ENCODE measurements around the gene YAE1.

The YAE1 gene

DNA sequence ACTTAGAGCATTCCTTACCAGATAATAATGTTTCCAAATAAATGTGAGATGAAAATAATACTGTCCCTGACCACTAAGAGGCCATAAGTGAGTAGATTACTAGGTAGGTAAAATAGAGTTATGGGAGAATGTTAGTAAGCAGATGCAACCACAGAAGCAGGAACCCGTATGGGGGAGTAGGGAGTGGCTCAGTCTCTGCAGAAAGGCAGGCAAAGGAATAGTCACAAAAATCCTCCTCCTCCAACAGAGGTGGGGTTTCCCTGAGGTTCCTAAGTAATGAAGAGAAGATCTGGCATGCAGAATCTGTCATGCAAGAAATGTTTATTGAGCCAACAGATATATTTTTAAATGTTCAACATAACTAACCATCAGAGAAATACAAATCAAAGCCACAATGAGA is 9.0 kb upstream of the YAE1 start:
- DNase-seq (ENCODE audit: low read depth), result no peak

DNA sequence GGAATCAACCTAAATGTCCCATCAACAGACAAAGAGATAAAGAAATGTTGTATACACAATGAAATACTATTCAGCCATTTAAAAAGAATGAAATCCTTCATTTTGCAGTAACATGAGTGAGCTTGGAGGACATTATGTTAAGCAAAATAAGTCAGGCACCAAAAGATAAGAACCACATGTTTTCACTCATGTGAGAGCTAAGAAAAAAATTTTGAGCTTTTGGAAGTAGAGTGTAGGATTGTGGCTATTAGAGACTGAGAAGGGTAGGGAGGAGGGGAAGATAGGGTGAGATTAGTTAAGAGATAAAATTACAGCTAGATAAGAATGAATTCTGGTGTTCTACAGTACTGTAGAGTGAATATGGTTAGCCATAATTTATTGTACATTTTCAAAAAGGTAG is 8.3 kb upstream of the YAE1 start:
- no peak for DNase-seq (ENCODE audit: low read depth)

DNA sequence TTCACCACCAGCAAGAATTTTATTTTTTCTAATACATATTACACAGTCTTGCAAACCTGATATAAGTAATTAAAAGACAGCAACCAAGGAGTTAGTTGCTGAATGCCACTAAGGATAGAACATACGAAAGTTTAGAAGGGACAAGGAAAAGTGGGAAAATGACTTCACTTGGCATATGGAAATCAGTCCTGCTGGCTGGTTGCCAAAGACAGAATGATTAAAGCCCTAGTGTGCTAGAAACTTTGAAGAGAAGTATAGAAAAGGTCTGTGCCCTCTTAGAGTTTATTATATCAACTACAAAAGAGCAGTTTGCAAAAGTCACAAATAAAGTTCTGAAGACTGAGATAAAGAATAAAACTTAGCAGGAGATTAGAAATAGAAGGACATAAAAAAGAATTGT is 5.8 kb upstream of the YAE1 start:
- DNase-seq (ENCODE audit: low read depth), result no peak

DNA sequence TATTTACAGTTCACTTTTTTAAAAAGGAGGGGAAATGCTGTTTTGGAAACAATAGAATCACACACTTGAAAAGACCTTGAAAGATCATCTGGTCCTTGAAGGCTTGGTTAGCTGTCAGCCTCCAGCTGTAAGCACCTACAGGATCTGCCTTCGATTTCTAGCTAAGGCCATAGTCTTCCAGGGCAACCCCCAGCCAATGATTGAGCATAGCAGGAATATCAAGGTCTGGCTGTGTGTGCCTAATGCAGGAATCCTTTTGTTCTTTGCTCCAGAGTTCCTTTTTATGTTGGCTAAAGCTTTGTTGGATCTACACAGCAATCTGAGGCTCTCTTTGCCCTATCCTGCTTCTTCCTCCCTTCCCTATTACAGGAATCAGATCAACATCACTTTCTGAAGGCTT is 5.2 kb upstream of the YAE1 start:
- no peak for DNase-seq (ENCODE audit: low read depth)

DNA sequence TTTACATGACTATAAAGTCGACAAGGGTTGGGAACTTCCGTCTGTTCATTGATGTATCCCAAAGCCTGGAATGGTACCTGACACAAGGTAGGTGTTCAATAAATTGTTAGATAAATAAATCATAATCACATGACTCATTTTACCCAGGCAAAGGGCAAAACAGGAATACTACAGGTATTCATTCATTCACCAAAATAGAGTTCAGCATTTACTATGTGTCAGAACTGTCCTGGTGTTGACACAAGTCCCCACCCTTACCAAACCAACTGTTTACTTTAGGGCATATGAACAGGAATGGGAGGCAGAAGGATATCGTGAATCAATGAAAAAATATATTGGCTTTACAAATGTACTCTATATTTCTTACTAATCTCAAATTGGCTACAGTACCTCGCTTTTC is 666 bp upstream of the YAE1 start:
- no peak for DNase-seq (ENCODE audit: low read depth)

DNA sequence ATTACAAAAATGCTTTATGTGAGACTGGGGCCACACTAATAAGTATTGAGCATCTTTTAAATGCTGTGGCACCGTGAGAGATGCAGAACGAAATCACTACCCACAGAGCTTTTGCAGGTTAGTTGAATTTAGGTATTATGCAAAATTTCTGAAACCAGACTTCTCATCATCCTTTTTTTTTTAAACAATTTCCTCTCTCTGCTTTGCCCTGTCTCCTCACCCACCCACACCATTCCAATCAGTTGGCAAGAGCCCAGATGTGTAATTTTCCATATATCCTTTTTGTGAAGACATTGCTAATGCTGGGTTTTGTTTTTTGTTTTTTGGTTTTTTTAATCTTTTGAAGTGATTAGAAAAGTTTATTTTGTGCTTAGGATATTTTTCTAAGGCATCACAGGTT is 1.1 kb downstream of the YAE1 start:
- no peak for DNase-seq (ENCODE audit: low read depth)

DNA sequence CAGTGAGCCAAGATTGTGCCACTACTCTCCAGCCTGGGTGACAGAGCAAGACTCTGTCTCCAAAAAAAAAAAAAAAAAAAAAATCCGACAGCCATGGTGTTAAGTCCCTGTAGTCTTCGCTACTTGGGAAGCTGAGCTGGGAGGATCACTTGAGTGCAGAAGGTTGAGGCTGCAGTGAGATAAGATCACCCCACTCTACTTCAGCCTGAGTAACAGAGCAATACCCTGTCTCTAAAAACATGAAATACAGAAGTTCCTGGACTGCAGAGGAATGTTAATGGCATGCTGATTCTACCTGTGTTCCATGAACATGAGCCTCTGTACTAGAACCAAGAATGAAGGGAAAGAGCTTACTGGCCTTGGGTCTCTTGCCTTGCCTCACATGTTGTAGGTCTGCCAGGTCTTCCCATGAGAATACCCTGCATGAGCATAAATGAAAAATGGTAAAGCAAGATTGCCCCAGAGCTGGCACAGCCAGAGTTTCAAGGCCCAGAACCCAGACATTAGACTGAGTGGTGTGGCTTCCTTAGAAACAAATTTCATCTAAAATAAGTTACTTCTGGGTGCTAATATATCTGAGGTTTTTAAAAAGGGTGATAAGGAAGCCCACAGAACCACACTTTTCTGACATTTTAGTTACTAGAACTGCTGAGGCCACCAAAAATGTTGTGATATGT is 8.6 kb downstream of the YAE1 start:
- DNase-seq (ENCODE audit: low read depth), result no peak

DNA sequence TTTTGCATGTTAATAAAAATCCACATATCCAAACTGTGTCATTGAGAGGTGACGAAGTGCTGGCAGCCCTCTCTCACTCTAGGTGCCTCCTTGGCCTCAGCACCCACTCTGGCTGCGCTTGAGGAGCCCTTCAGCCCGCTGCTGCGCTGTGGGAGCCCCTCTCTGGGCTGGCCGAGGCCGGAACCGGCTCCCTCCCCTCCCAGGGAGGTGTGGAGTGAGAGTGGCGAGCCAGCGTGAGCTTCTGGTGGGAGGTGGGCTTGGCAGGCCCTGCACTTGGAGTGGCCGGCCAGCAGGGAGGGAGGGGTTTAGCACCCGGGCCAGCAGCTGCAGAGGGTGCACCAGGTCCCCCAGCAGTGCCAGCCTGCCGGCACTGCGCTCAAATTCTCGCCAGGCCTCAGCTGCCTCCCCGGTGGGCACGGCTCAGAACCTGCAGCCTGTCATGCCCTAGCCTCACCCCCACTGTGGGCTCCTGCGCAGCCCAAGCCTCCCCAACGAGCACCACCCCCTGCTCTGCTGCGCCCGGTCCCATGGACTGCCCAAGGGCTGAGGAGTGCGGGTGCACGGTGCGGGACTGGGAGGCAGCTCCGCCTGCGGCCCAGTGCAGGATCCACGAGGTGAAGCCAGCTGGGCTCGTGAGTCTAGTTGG is 11.1 kb downstream of the YAE1 start:
- no peak for DNase-seq (ENCODE audit: low read depth)

DNA sequence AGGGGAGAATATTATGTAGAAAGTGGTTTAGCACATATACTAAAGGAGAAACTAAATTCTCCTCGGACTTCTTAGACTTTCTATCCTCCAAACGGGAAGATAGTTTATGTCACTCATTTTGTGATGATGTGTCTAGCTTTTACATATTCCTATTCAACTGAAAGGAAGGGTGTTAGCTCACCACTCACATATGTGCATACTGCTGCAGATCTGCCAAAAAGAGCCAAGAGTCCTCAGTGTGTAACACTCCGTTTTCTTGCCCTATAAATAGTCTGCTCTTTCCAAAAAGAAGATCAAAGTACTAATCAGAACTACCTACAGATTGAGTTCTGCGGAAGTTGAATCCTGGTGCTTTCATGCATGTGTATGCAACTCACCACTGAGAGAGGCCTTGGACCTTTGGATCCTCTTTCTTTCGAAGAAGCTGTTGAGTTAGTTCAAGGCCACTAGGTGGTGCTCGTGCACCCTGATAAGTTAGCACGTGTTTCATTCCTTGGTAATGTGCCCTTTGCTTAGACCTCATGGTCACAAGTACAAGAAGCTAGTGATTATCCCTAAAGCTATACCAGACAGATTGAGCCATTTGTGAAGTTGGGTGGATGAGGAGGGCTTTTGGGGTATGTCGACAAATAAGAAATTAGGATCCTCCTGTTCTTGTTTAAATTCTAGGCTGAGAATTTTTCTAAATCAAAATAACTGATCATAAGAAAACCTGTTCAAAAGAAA is 14.1 kb downstream of the YAE1 start:
- DNase-seq (ENCODE audit: low read depth), result peak; percentile 96

DNA sequence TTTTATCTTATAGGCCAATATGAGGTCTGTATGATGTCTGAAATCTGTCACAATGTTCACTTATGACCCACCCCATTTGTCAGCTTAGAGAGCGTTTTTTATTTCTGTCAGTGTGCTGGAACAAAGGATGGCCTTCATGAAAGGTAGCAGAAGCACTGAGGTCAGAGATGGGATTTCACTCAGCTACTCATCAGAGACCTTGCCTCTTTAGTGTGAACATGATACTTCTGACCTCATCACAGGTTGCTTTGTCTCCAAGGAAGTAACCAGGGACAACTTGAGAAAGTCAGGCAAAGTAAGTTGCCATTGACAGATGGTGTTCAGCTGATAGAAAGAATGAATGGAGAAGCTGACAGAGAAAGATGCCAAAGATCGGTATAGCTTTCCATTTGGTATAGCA is 16.3 kb downstream of the YAE1 start:
- DNase-seq (ENCODE audit: low read depth), result no peak

DNA sequence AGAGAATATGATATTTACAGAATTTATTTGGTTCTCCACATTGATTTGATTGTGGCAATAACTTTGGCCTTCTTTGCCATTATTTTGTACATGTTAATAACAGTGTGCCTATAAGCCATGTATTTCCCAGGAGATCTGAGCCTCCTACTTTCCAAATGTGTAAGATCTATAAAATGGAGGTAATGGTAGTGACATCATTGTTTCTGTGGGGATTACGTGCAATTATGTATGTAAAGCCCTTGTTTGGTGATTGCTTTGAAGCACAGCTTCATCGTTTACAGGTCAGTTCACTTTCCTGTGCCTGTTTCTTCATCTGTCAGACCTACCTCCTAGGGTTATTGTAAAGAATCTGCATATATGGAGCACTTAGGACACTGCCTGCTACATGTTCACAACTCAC is 17.3 kb downstream of the YAE1 start:
- no peak for DNase-seq (ENCODE audit: low read depth)

DNA sequence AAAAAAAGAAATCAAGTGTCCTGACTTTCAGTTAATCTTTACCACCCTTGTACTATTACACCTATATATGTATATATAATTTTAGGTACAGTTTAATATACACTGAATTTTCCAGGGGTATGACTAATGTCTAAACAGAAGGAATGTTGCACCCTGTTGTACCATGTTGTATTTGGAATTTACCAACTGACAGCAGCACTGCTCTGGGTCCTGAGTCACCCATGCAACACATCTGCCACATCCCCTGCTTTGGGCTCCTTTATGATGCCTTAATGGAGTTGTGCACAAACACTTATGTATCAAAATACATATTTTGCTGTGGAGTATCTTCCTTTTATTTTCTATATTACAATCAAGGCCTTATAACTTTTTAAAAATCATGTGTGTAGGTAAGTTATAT is 21.2 kb downstream of the YAE1 start:
- peak; percentile 80 for DNase-seq (ENCODE audit: low read depth)

DNA sequence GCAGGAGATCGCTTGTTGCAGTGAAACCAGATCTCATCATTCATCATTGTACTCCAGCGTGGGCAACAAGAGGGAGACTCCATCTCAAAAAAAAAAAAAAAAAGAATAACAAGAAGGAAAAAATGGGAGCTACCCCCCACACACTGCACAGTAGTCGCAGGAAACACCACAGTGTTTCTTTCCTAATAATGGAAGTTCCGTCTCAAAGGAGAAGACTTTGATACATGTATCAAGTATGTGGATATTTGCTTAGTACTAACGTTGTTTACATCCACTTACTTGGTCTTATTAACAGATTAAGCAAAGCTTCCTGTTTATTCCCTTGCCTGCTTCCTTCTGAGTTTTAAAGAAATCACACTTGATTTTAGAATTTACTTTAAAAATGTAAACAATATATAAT is 22.2 kb downstream of the YAE1 start:
- DNase-seq (ENCODE audit: low read depth), result no peak

DNA sequence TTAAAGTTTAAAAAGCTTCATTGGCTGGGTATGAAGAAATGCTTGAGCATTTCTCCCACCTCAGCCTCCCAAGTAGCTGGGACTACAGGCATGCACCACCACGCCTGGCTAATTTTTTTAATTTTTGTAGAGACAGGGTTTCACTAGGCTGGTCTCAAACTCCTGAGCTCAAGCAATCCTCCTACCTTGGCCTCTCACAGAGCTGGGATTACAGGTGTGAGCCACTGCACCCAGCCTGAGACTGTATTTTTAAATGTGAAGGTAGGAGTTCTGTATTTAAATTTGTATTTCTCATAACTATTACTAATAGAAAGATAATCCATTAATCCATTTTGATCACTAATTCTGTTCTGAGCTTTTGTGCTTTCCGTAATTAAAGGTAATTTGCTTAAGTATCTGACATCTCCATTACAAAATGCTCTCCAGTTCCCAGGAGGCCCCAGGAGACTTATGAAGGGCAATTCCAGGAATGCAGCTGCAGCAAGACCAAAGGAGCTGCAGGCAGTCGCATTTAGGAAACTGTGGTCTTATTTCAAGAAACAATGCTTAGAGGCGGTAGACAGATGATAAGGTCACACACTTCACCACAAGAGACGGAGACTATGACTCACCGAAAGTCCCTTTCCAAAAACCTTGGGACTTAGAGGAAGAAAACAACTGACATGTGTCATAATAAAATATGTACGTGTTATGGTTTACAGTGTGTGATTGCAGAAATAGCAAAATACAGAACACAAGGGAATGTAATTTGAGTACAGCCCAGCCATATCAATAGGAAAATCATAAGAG is 23.3 kb downstream of the YAE1 start:
- peak; percentile 97 for DNase-seq (ENCODE audit: low read depth)

DNA sequence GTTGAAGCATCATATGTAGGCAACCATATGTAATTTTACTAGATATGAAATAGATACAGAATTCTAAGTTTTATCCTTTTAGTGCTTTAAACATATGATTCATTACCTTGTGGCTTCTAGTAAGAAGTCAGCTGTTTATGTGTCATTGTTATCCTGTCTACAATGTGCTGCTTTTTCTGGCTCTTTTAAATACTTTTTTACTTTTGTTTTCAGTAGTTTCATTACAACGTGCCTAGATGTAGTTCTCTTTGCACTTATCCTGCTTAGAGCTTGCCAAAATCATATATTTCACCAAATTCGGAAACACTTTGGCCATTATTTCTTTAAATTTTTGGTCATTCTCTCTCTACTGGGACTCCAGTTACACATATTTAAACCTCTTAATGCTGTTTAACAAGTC is 26.4 kb downstream of the YAE1 start:
- DNase-seq (ENCODE audit: low read depth), result no peak

DNA sequence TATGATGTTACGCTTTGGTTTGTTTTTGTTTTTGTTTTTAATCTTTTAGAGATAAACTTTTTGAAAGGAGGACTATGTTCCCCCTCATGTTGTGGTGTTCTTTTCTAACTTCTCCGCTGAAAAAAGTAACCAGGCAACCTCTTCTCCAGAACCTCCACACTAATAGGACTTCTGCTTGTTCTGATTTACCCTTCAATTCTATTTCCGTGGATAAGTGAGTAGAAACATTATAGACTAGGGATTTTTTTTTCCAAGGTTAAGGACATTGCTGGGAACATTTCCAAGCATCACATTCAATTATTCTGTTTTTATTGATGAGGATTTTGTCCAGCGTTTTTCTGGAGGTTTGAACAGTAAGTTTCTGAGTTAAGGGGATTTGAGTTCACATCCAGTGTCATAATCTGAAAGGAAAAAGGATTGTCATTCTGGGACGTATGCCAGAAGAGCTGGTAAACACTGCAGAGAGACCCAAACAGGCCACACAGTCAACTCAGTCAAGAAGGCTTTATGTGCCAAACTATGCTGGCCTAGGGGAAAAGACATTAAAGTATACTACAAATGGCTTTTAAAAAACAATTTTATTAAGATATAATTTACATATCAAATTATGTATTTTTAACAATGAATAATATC is 28.9 kb downstream of the YAE1 start:
- no peak for DNase-seq (ENCODE audit: low read depth)

DNA sequence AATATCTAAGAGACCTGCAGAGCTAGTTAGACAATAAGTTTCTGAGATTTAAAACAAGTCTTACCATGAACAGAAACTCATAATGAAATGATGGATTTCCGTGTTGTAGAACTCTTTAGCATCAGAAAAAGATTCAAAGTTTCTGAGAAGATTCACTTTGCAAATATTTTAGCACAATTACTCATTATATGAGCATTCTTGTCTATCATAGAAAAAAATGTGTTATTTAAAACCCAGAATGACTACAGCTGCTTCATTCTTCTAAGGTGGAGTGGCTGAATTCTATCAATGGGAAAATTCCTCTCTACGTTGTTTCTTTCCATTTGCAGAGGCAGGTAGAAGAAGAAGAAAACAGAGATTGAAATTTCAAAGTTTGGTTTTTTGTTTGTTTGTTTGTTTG is 36.1 kb downstream of the YAE1 start:
- DNase-seq (ENCODE audit: low read depth), result no peak

DNA sequence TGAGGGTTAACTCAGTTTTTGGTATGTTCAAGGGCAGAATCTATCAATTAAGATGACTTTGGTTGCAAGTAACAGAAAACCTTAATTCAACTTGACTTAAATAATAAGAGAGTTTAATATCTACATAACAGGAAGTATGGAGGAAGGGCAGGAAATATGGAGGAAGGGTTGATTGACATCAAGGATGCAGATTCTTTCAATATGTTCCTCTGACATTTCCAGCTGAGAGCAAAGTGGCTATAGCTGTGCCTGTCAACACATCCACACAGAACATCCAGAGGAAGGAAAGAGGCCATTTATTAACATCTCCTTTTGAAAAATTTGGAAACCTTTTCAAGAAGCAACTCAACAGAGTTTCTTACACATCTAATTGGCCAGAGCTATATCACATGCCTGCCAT is 37.7 kb downstream of the YAE1 start:
- no peak for DNase-seq (ENCODE audit: low read depth)

DNA sequence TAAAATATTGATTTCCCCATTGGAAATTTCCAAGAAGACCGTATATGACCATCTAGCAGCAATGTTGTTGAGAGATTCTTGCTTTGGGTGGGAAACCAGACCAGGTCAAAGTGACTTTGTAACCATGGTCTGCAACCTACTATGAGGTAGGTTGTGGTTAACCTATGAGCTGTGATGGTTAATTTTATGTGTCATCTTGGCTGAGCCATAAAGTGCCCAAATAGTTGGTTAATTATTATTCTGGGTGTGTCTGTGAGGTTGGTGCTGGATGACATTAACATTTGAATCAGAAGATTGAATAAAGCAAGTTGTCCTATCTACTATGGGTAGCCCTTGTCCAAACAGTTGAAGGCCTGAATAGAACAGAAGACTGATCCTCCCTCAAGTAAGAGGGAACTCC is 38.9 kb downstream of the YAE1 start:
- DNase-seq (ENCODE audit: low read depth), result no peak

DNA sequence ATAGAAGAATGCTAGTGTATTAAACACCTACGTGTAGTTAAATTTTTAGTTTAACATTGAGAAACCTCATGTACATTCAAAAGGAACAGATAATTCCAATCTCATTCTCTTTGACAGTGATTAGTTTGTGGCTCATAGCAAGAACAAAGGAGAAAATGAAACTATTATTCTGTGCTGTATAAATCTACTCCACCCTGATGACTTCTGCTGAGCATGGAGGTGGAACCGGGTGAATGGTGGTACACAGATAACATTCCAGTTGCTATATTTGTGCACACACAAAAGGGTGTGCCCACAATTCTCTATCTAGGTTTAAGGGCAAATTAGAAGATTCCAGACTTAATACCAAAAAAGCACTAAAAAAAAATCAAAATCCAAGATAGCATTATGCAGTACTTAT is 40.1 kb downstream of the YAE1 start:
- DNase-seq (ENCODE audit: low read depth), result no peak

DNA sequence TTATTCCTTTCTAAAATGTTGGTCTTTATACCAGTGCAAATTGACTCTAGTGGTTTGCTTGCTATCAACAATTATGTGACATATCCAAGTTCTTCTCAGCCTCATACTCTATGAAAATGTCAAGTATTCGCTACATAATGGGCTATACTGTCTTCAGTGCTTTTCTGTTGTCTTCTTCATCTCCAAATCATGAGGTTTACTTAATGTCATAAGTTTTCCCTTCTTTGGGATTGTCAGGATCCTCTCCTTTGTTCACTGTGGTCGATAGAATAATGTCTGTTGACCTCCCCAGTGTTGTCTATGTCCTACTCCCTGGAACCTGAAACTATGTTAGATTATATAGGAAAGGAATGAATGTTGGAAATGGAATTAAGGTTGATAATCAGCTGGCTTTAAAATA is 40.7 kb downstream of the YAE1 start:
- DNase-seq (ENCODE audit: low read depth), result no peak

DNA sequence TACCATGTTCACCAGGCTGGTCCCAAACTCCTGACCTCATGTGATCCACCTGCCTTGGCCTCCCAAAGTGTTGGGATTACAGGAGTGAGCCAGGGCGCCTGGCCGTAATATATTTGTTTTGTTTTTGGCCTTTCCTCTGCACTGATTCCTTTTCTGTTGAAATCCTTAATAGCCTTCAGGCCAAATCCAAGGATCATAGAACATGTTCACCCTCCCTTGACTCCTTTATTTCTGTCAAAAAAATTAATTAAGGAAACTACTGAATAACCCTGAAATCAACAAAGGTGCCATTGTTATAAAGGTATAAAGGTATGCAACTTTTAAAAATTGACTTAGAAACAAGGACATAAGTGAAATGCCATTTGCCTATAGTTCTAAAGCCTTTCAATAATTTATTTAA is 41.7 kb downstream of the YAE1 start:
- DNase-seq (ENCODE audit: low read depth), result no peak

Measured in HS-5 (cell line).